H9 (cell line): ENCODE data around the gene LMOD1. TPM values are rescaled to one million over a fixed set of nuclear protein-coding genes. Genes with fewer than 3 reads are reported as not detected.

Source experiments
- DNase-seq: peaks from one replicate; pipeline ENCODE4 v3.0.0-alpha.2; 2017
- H2AFZ ChIP-seq: one replicate; pipeline ENCODE4 v1.6.1; 2013; ENCODE audit warnings: mild to moderate bottlenecking, low read length, control low read depth, moderate library complexity
- H2AK5ac ChIP-seq: 2 replicates; pipeline ENCODE4 v1.6.1; 2013; ENCODE audit warnings: low read length, control low read depth, mixed read lengths; ENCODE audit not compliant: insufficient read length
- H2BK120ac ChIP-seq: one replicate; pipeline ENCODE4 v1.6.1; 2013; ENCODE audit warnings: low read depth, mild to moderate bottlenecking, low read length, control low read depth, inconsistent platforms; ENCODE audit not compliant: poor library complexity, severe bottlenecking
- H2BK12ac ChIP-seq: 2 replicates; pipeline ENCODE4 v1.6.1; 2013; ENCODE audit warnings: low read length, control low read depth, mixed read lengths, low read depth; ENCODE audit not compliant: insufficient read length
- H2BK15ac ChIP-seq: 2 replicates; pipeline ENCODE4 v1.6.1; 2013; ENCODE audit warnings: low read depth, low read length, control low read depth
- H2BK20ac ChIP-seq: one replicate; pipeline ENCODE4 v1.6.1; 2013; ENCODE audit warnings: low read depth, mild to moderate bottlenecking, low read length, control low read depth, inconsistent platforms; ENCODE audit not compliant: poor library complexity, severe bottlenecking
- H2BK5ac ChIP-seq: 2 replicates; pipeline ENCODE4 v1.6.1; 2013; ENCODE audit warnings: low read length, control low read depth, mixed read lengths; ENCODE audit not compliant: insufficient read length
- H3K14ac ChIP-seq: 2 replicates; pipeline ENCODE4 v1.6.1; 2013; ENCODE audit warnings: low read length, control low read depth; ENCODE audit not compliant: insufficient read depth
- H3K18ac ChIP-seq: 2 replicates; pipeline ENCODE4 v1.6.1; 2013; ENCODE audit warnings: low read depth, mild to moderate bottlenecking, mixed read lengths, low read length, control low read depth; ENCODE audit not compliant: insufficient read length
- H3K23ac ChIP-seq: 2 replicates; pipeline ENCODE4 v1.6.1; 2013; ENCODE audit warnings: low read length, control low read depth, mixed read lengths, low read depth; ENCODE audit not compliant: insufficient read length
- H3K23me2 ChIP-seq: 2 replicates; pipeline ENCODE4 v1.6.1; 2013; ENCODE audit warnings: low read depth, mild to moderate bottlenecking, mixed read lengths, low read length, control low read depth; ENCODE audit not compliant: insufficient read length, poor library complexity, severe bottlenecking
- H3K27ac ChIP-seq: 2 replicates; pipeline ENCODE4 v1.5.1; 2013; ENCODE audit warnings: low read length, control low read depth, mixed read lengths, low read depth; ENCODE audit not compliant: insufficient read length
- H3K27me3 ChIP-seq: 2 replicates; pipeline ENCODE4 v1.6.1; 2013; ENCODE audit warnings: low read length, control low read depth, inconsistent platforms; ENCODE audit not compliant: insufficient read depth
- H3K4ac ChIP-seq: 2 replicates; pipeline ENCODE4 v1.6.1; 2013; ENCODE audit warnings: low read depth, mild to moderate bottlenecking, control low read depth, inconsistent platforms, low read length, moderate library complexity
- H3K4me1 ChIP-seq: 2 replicates; pipeline ENCODE4 v1.6.1; 2013; ENCODE audit warnings: low read length, control low read depth, inconsistent platforms; ENCODE audit not compliant: insufficient read depth
- H3K4me2 ChIP-seq: 2 replicates; pipeline ENCODE4 v1.6.1; 2013; ENCODE audit warnings: low read length, control low read depth, mixed read lengths; ENCODE audit not compliant: insufficient read length, insufficient read depth
- H3K56ac ChIP-seq: 2 replicates; pipeline ENCODE4 v1.6.1; 2013; ENCODE audit warnings: low read depth, mild to moderate bottlenecking, mixed read lengths, low read length, control low read depth; ENCODE audit not compliant: insufficient read length
- H3K79me1 ChIP-seq: 2 replicates; pipeline ENCODE4 v1.6.1; 2013; ENCODE audit warnings: low read depth, mild to moderate bottlenecking, moderate library complexity, low read length, control low read depth, inconsistent platforms; ENCODE audit not compliant: insufficient read depth, poor library complexity, severe bottlenecking
- H3K79me2 ChIP-seq: 2 replicates; pipeline ENCODE4 v1.6.1; 2013; ENCODE audit warnings: low read length, control low read depth, inconsistent platforms; ENCODE audit not compliant: insufficient read depth
- H3K9ac ChIP-seq: 2 replicates; pipeline ENCODE4 v1.6.1; 2013; ENCODE audit warnings: low read length, control low read depth, mixed read lengths; ENCODE audit not compliant: insufficient read length; ENCODE audit errors: extremely low read depth
- H3K9me3 ChIP-seq: one replicate; pipeline ENCODE4 v1.6.1; 2013; ENCODE audit warnings: low read depth, low read length, inconsistent platforms; ENCODE audit not compliant: control insufficient read depth
- H3T11ph ChIP-seq: one replicate; pipeline ENCODE4 v1.6.1; 2013; ENCODE audit warnings: mild to moderate bottlenecking, low read length, control low read depth, inconsistent platforms
- H4K20me1 ChIP-seq: one replicate; pipeline ENCODE4 v1.6.1; 2013; ENCODE audit not compliant: control insufficient read depth, insufficient read length, insufficient read depth
- H4K5ac ChIP-seq: 2 replicates; pipeline ENCODE4 v1.6.1; 2013; ENCODE audit warnings: low read depth, mild to moderate bottlenecking, mixed read lengths, low read length, control low read depth; ENCODE audit not compliant: insufficient read length
- H4K8ac ChIP-seq: replicated peaks from 2 replicates; pipeline ENCODE4 v1.6.1; 2013; ENCODE audit warnings: low read length, control low read depth, mixed read lengths, low read depth; ENCODE audit not compliant: insufficient read length
- H4K91ac ChIP-seq: 2 replicates; pipeline ENCODE4 v1.6.1; 2013; ENCODE audit warnings: low read depth, mild to moderate bottlenecking, moderate library complexity, mixed read lengths, low read length, control low read depth; ENCODE audit not compliant: insufficient read length
- H3K27ac Mint-ChIP-seq, 3 experiments: 2 replicates in 2 of 3; 3 replicates in 1 of 3; pipeline ENCODE4 v1.8.0; 2020 to 2021; ENCODE audit warnings: mixed read lengths in 3 of 3, mild to moderate bottlenecking in 1 of 3, moderate library complexity in 1 of 3
- H3K27me3 Mint-ChIP-seq: 2 replicates; pipeline ENCODE4 v1.8.0; 2021; ENCODE audit warnings: low read depth, mild to moderate bottlenecking, moderate library complexity, mixed read lengths
- H3K36me3 Mint-ChIP-seq, 3 experiments: 2 replicates in 2 of 3; 3 replicates in 1 of 3; pipeline ENCODE4 v1.8.0; 2020 to 2021; ENCODE audit warnings: low read depth in 3 of 3, mixed read lengths in 3 of 3; ENCODE audit not compliant: insufficient read depth in 1 of 3
- H3K4me1 Mint-ChIP-seq, 2 experiments: 2 replicates each; pipeline ENCODE4 v1.8.0; 2020; ENCODE audit warnings: mixed read lengths in 2 of 2
- H3K4me3 Mint-ChIP-seq, 2 experiments: 2 replicates in 1 of 2; 3 replicates in 1 of 2; pipeline ENCODE4 v1.8.0; 2020 to 2021; ENCODE audit warnings: mild to moderate bottlenecking in 2 of 2, mixed read lengths in 2 of 2, moderate library complexity in 1 of 2
- H3K9me3 Mint-ChIP-seq, 2 experiments: 2 replicates in 1 of 2; 3 replicates in 1 of 2; pipeline ENCODE4 v1.8.0; 2020; ENCODE audit warnings: mild to moderate bottlenecking in 2 of 2, mixed read lengths in 2 of 2, moderate library complexity in 1 of 2
- WGBS: extraction: QIAGEN DNeasy Blood & Tissue Kit; methylation state at CpG from one replicate; pipeline ENCODE4 v1.1.7; 2013; ENCODE audit warnings: missing lambda C conversion rate, low lambda C conversion rate, mixed read lengths; ENCODE audit not compliant: insufficient read length; ENCODE audit errors: extremely low coverage; 5-methylcytosine and 5-hydroxymethylcytosine counted together
- total RNA-seq: library from RNA; stranded (reverse); gene quantifications from 2 replicates; pipeline ENCODE4 v1.2.1, GENCODE V29; 2021
- TF ChIP-seq, protein P1 (sequence below): fragments of 200-600 bp; sonication (generic); conservative IDR thresholded peaks from 3 replicates; pipeline ENCODE4 v1.8.0; 2021; ENCODE audit warnings: antibody characterized with exemption, mild to moderate bottlenecking

The LMOD1 gene
- total RNA-seq, 1 experiment from 2014 or later: 0.31 TPM

DNA sequence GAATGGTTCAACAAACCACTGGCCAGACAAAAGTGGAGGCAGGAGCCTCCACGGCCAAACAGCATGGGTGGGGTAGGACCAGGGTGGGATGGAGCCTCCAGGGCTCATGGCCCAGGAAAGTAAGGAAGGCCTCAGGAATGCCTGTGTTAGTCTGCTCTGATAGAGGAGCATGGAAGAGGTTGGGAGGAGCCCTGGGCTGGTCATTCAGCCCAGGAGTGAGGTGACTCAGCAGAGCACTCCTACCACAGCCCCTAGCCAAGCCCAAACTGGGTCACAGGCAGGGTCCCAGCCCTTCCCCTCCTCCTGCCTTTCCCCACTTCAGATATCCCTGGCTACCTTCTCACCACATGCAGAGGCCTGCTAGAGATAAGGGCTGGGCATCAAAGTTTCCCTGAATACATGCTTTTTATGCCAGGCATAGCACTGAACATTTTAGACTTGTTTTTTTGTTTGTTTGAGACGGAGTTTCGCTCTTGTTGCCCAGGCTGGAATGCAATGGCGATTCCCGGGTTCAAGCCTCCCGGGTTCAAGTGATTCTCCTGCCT is 60.7 kb downstream of the LMOD1 start:
- no peak overlapping the region for H4K91ac ChIP-seq
- WGBS: no CpG with 5 or more reads among the region's 6 CpGs
- no peak overlapping the region for H3K18ac ChIP-seq
- no peak overlapping the region for H2AFZ ChIP-seq
- no peaks in the 10 kb centered on the region for H3K9me3 Mint-ChIP-seq
- H2BK12ac ChIP-seq: no peak overlapping the region
- H3K79me2 ChIP-seq: no peaks in the 10 kb centered on the region
- H3K9me3 ChIP-seq: no peaks in the 10 kb centered on the region
- H3K4me3 Mint-ChIP-seq: no peak overlapping the region
- H3K56ac ChIP-seq: no peak overlapping the region
- H4K8ac ChIP-seq: no peak overlapping the region
- H4K5ac ChIP-seq: no peak overlapping the region
- peaks cover 15% of the 10 kb centered on the region for H3K27me3 Mint-ChIP-seq
- peaks cover 36 to 37% of the 10 kb centered on the region in 2 experiments for H3K4me1 Mint-ChIP-seq
- H2BK5ac ChIP-seq: no peak overlapping the region
- no peak overlapping the region for H3K4ac ChIP-seq
- no peak overlapping the region for H2BK120ac ChIP-seq
- no peak overlapping the region for H2BK15ac ChIP-seq
- no peak overlapping the region for H3K14ac ChIP-seq
- peaks cover 5% of the 10 kb centered on the region for H3K23me2 ChIP-seq
- no peak overlapping the region; a peak in 1 of 7 replicates for H3K27ac Mint-ChIP-seq
- no peaks in the 10 kb centered on the region for H3K79me1 ChIP-seq
- no peaks in the 10 kb centered on the region for H4K20me1 ChIP-seq
- no peak overlapping the region for H2BK20ac ChIP-seq
- H3K4me1 ChIP-seq: peaks cover 2% of the 10 kb centered on the region; the same call in 1 of the 2 replicates
- no peak overlapping the region for H3K9ac ChIP-seq
- H3K27ac ChIP-seq: no peak overlapping the region
- no peak overlapping the region for H3K4me2 ChIP-seq
- DNase-seq: no peak
- no peak overlapping the region for H3T11ph ChIP-seq
- no peak overlapping the region for H2AK5ac ChIP-seq
- H3K36me3 Mint-ChIP-seq: no peaks in the 10 kb centered on the region
- no peak overlapping the region for H3K23ac ChIP-seq
- H3K27me3 ChIP-seq: no peaks in the 10 kb centered on the region
- TF ChIP-seq, protein P1, sequence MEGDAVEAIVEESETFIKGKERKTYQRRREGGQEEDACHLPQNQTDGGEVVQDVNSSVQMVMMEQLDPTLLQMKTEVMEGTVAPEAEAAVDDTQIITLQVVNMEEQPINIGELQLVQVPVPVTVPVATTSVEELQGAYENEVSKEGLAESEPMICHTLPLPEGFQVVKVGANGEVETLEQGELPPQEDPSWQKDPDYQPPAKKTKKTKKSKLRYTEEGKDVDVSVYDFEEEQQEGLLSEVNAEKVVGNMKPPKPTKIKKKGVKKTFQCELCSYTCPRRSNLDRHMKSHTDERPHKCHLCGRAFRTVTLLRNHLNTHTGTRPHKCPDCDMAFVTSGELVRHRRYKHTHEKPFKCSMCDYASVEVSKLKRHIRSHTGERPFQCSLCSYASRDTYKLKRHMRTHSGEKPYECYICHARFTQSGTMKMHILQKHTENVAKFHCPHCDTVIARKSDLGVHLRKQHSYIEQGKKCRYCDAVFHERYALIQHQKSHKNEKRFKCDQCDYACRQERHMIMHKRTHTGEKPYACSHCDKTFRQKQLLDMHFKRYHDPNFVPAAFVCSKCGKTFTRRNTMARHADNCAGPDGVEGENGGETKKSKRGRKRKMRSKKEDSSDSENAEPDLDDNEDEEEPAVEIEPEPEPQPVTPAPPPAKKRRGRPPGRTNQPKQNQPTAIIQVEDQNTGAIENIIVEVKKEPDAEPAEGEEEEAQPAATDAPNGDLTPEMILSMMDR: no peak
